Neural progenitor cell (in vitro differentiated cells): ENCODE results near the gene ENO1. TPM values are rescaled to one million over a fixed set of nuclear protein-coding genes. Genes with fewer than 3 reads are reported as not detected.

ENCODE experiments used
- DNase-seq: peaks from one replicate; pipeline ENCODE4 v3.0.0-alpha.2; 2016; ENCODE audit warnings: low spot score
- H2AFZ ChIP-seq: fragments of 200-600 bp; sonication (generic); replicated peaks from 2 replicates; pipeline ENCODE4 v1.6.1; 2016; ENCODE audit warnings: antibody characterized with exemption
- H3F3A ChIP-seq: fragments of 200-600 bp; sonication (generic); 2 replicates; pipeline ENCODE4 v1.6.1; 2016; ENCODE audit warnings: antibody characterized with exemption, low read depth
- H3K27ac ChIP-seq: fragments of 200-600 bp; sonication (generic); 2 replicates; pipeline ENCODE4 v1.5.1; 2016; ENCODE audit warnings: mild to moderate bottlenecking
- H3K27me3 ChIP-seq: fragments of 200-600 bp; sonication (generic); 2 replicates; pipeline ENCODE4 v1.6.1; 2016; ENCODE audit warnings: mild to moderate bottlenecking, moderate library complexity
- H3K36me3 ChIP-seq: fragments of 200-600 bp; sonication (generic); 2 replicates; pipeline ENCODE4 v1.5.1; 2016
- H3K4me1 ChIP-seq: fragments of 200-600 bp; sonication (generic); 2 replicates; pipeline ENCODE4 v1.6.1; 2016; ENCODE audit warnings: mixed run types
- H3K4me2 ChIP-seq: fragments of 200-600 bp; sonication (generic); 2 replicates; pipeline ENCODE4 v1.6.1; 2016
- H3K4me3 ChIP-seq: fragments of 200-600 bp; sonication (generic); 2 replicates; pipeline ENCODE4 v1.5.1; 2016
- H3K79me2 ChIP-seq: fragments of 200-600 bp; sonication (generic); 2 replicates; pipeline ENCODE4 v1.6.1; 2016; ENCODE audit warnings: low read depth
- H3K9ac ChIP-seq: fragments of 200-600 bp; sonication (generic); 2 replicates; pipeline ENCODE4 v1.6.1; 2016
- H3K9me3 ChIP-seq: fragments of 200-600 bp; sonication (generic); 2 replicates; pipeline ENCODE4 v1.5.1; 2016; ENCODE audit warnings: low read depth
- H4K20me1 ChIP-seq: fragments of 200-600 bp; sonication (generic); 2 replicates; pipeline ENCODE4 v1.6.1; 2016; ENCODE audit warnings: low read depth
- H3K27ac Mint-ChIP-seq: 3 replicates; pipeline ENCODE4 v1.8.0; 2021; ENCODE audit warnings: mixed read lengths
- H3K27me3 Mint-ChIP-seq: 2 replicates; pipeline ENCODE4 v1.8.0; 2022; ENCODE audit warnings: low read depth, mild to moderate bottlenecking, inconsistent platforms, moderate library complexity, mixed read lengths; ENCODE audit not compliant: insufficient read depth
- H3K36me3 Mint-ChIP-seq: 3 replicates; pipeline ENCODE4 v1.8.0; 2021; ENCODE audit warnings: mixed read lengths
- H3K4me1 Mint-ChIP-seq: 3 replicates; pipeline ENCODE4 v1.8.0; 2021; ENCODE audit warnings: mixed read lengths
- H3K4me3 Mint-ChIP-seq: 3 replicates; pipeline ENCODE4 v1.8.0; 2021; ENCODE audit warnings: mild to moderate bottlenecking, moderate library complexity, mixed read lengths
- H3K9me3 Mint-ChIP-seq: 3 replicates; pipeline ENCODE4 v1.8.0; 2020; ENCODE audit warnings: mixed read lengths
- CTCF ChIP-seq: fragments of 200-600 bp; sonication (generic); IDR thresholded peaks from 2 replicates; pipeline ENCODE4 v1.5.1; 2017; ENCODE audit warnings: antibody characterized with exemption, mild to moderate bottlenecking
- EZH2 ChIP-seq: fragments of 200-600 bp; sonication (generic); IDR thresholded peaks from 2 replicates; pipeline ENCODE4 v1.6.1; 2017; ENCODE audit warnings: antibody characterized with exemption, mild to moderate bottlenecking, moderate library complexity
- EZH2phosphoT487 ChIP-seq: fragments of 200-600 bp; sonication (generic); IDR thresholded peaks from 2 replicates; pipeline ENCODE4 v1.6.1; 2017; ENCODE audit warnings: antibody characterized with exemption
- total RNA-seq: library from RNA; depleted of rRNA; stranded (reverse); fragments of >200 nt; gene quantifications from 2 replicates; pipeline ENCODE4 v1.2.3, GENCODE V29; 2015; ENCODE audit warnings: low replicate concordance

ENO1 gene
- total RNA-seq, 1 donor from 2014 or later: 1,414 TPM

- no peak overlapping the region for H3K27ac ChIP-seq
- H3K79me2 ChIP-seq: peaks cover 29% of the 10 kb centered on the region
- H3K27ac Mint-ChIP-seq: no peak overlapping the region
- H3K27me3 Mint-ChIP-seq: peaks cover 14% of the 10 kb centered on the region
- no peak overlapping the region for H3K4me2 ChIP-seq
- H3K4me1 Mint-ChIP-seq: peaks cover 46% of the 10 kb centered on the region
- H3K4me3 ChIP-seq: no peak overlapping the region
- no peak overlapping the region for H3K4me3 Mint-ChIP-seq
- peaks cover 98% of the 10 kb centered on the region for H4K20me1 ChIP-seq
- peaks cover 36% of the 10 kb centered on the region for H3K36me3 ChIP-seq
- no peak overlapping the region for H2AFZ ChIP-seq
- H3K36me3 Mint-ChIP-seq: peaks cover 58% of the 10 kb centered on the region
- TF ChIP-seq EZH2phosphoT487 (no peak), EZH2 (no peak), CTCF (peak; percentile 67)
- DNase-seq: peak; percentile 71
- peaks cover 21% of the 10 kb centered on the region for H3K4me1 ChIP-seq
- no peaks in the 10 kb centered on the region for H3K27me3 ChIP-seq
- H3F3A ChIP-seq: peaks cover 100% of the 10 kb centered on the region
- no peaks in the 10 kb centered on the region for H3K9me3 ChIP-seq
- no peaks in the 10 kb centered on the region for H3K9me3 Mint-ChIP-seq
- no peak overlapping the region for H3K9ac ChIP-seq
These were observed 16.0 kb downstream of the ENO1 start for GRCh38 chr1:8862528-8862927.

- peaks cover 53% of the 10 kb centered on the region for H3K4me1 Mint-ChIP-seq
- Histone ChIP-seq H3K9me3 (no peaks in the 10 kb centered on the region), H2AFZ (no peak overlapping the region), H3K27me3 (no peaks in the 10 kb centered on the region), H3F3A (peaks cover 100% of the 10 kb centered on the region), H3K27ac (peak overlapping the region; percentile 63), H3K4me2 (no peak overlapping the region), H3K4me1 (peaks cover 21% of the 10 kb centered on the region), H3K9ac (no peak overlapping the region), H3K79me2 (peaks cover 14% of the 10 kb centered on the region), H4K20me1 (peaks cover 91% of the 10 kb centered on the region), H3K4me3 (no peak overlapping the region), H3K36me3 (peaks cover 26% of the 10 kb centered on the region)
- H3K27ac Mint-ChIP-seq: no peak overlapping the region
- peaks cover 14% of the 10 kb centered on the region for H3K27me3 Mint-ChIP-seq
- H3K4me3 Mint-ChIP-seq: peak overlapping the region; percentile 57
- no peaks in the 10 kb centered on the region for H3K9me3 Mint-ChIP-seq
- peaks cover 52% of the 10 kb centered on the region for H3K36me3 Mint-ChIP-seq
- DNase-seq: no peak
- TF ChIP-seq EZH2phosphoT487 (no peak), CTCF (no peak), EZH2 (no peak)
These were observed 17.6 kb downstream of the ENO1 start for GRCh38 chr1:8860738-8861516.

GRCh38 chr1:8858888-8859706 is 19.4 kb downstream of the ENO1 start:
- no peak overlapping the region for H3K9ac ChIP-seq
- peaks cover 72% of the 10 kb centered on the region for H4K20me1 ChIP-seq
- H3K27ac ChIP-seq: no peak overlapping the region
- H3K4me1 ChIP-seq: peaks cover 6% of the 10 kb centered on the region
- Mint-ChIP-seq H3K9me3 (no peaks in the 10 kb centered on the region), H3K4me3 (peak overlapping the region; percentile 41), H3K27ac (peak overlapping the region; percentile 24), H3K36me3 (peaks cover 44% of the 10 kb centered on the region), H3K4me1 (peaks cover 57% of the 10 kb centered on the region), H3K27me3 (peaks cover 14% of the 10 kb centered on the region)
- peaks cover 20% of the 10 kb centered on the region for H3K36me3 ChIP-seq
- peak; percentile 62 for DNase-seq
- H3K9me3 ChIP-seq: no peaks in the 10 kb centered on the region
- H3K27me3 ChIP-seq: no peaks in the 10 kb centered on the region
- peaks cover 5% of the 10 kb centered on the region for H3K79me2 ChIP-seq
- no peak overlapping the region for H2AFZ ChIP-seq
- TF ChIP-seq EZH2phosphoT487 (no peak), CTCF (peak; percentile 76)
- no peak overlapping the region for H3K4me2 ChIP-seq
- no peak overlapping the region for H3K4me3 ChIP-seq
- H3F3A ChIP-seq: peaks cover 88% of the 10 kb centered on the region
